Ovary (tissue), 9 donors: ENCODE measurements around the gene TXNRD2. TPM values are rescaled to one million over a fixed set of nuclear protein-coding genes. Genes with fewer than 3 reads are reported as not detected.

Experiments
- DNase-seq, 5 donors: peaks; one replicate each; pipeline ENCODE4 v3.0.0-alpha.2; 2019 to 2020
- H3K27ac ChIP-seq, 2 donors: fragments of 200-600 bp; one replicate each; pipeline versions ENCODE4 v1.5.1 to v1.8.0; 2019 to 2022
- H3K27me3 ChIP-seq: fragments of 200-600 bp; one replicate; pipeline ENCODE4 v1.8.0; 2022
- H3K36me3 ChIP-seq: fragments of 200-600 bp; sonication (generic); one replicate; pipeline ENCODE4 v1.5.1; 2019
- H3K4me1 ChIP-seq: one replicate; pipeline ENCODE4 v1.8.1; 2013; ENCODE audit warnings: mild to moderate bottlenecking, moderate library complexity; ENCODE audit not compliant: insufficient read depth
- H3K4me3 ChIP-seq: fragments of 200-600 bp; sonication (generic); one replicate; pipeline ENCODE4 v1.5.1; 2017
- H3K9me3 ChIP-seq, 2 donors: fragments of 200-600 bp in 1 of 2; sonication (generic) in 1 of 2; one replicate each; pipeline versions ENCODE4 v1.5.1 to v1.8.1; 2013 to 2019; ENCODE audit warnings: mild to moderate bottlenecking in 1 of 2, moderate library complexity in 1 of 2
- EP300 ChIP-seq: sonication (generic); formaldehyde crosslinking; IDR thresholded peaks from one replicate; pipeline ENCODE4 v1.6.1; 2017; ENCODE audit warnings: antibody characterized with exemption
- POLR2A ChIP-seq: fragments of 450-650 bp; IDR thresholded peaks from one replicate; pipeline ENCODE4 v1.6.1; 2017; ENCODE audit warnings: antibody characterized with exemption, mild to moderate bottlenecking, moderate library complexity
- WGBS, 3 donors: extraction: QIAGEN DNeasy Blood & Tissue Kit in 1 of 3; methylation state at CpG; one replicate each; pipeline versions ENCODE4 v1.1.5 to v1.1.7; 2013 to 2017; 5-methylcytosine and 5-hydroxymethylcytosine counted together
- intact Hi-C, 4 donors: fragments of 100-400 bp; cut with DNase I; formaldehyde crosslinking; loops; one replicate each; pipeline versions ENCODE4 v1.11.0 to v1.15.1; 2022 to 2023
- polyA plus RNA-seq, 2 donors: library from polyadenylated mRNA; stranded (reverse); fragments of 200-250 nt in 1 of 2; fragments of 350-450 nt in 1 of 2; fragmentation: Illumina TruSeq in 1 of 2; extraction: RNeasy Lipid Tissue Mini Kit (QIAGEN cat#74804) in 1 of 2; gene quantifications; one replicate each; pipeline ENCODE4 v1.2.3, GENCODE V29; 2013 to 2014
- total RNA-seq, 7 donors: library from RNA; depleted of rRNA in 2 of 7; stranded (reverse); fragments of >200 nt in 2 of 7; fragmentation: NEBNext Ultra II Directional in 3 of 7; extraction: Animal tissue kit (Norgen Biotek cat#: 25700) in 3 of 7; gene quantifications; one replicate each; pipeline versions ENCODE4 v1.1.0 to v1.2.4, GENCODE V29; 2016 to 2023
- TF ChIP-seq, protein P1 (sequence below), 3 donors: fragments of 450-650 bp in 2 of 3; fragments of 200-600 bp in 1 of 3; IDR thresholded peaks; one replicate each; pipeline versions ENCODE4 v1.5.1 to v1.8.0; 2016 to 2022; ENCODE audit warnings: antibody characterized with exemption in 3 of 3, mild to moderate bottlenecking in 1 of 3
- donor health status: DM: no; HTN: no; CAD: no; lungs with moderate emphysema.
- donor health status: DM: no; HTN: no; CAD: no.
- donor health status: Bipolar disorder and iron deficiency.
- donor health status: DM: yes; HTN: yes; CAD: no.
- donor health status: DM: no; HTN: no; CAD: no.
- donor health status: DM: yes; HTN: yes; CAD: no.

TXNRD2 gene
- total and polyA plus RNA-seq, 9 donors, result 21.3 to 37.8 (median 26.9) TPM

GRCh38 chr22:19848298-19849224 is 93.1 kb downstream of the TXNRD2 start:
- 78 to 84% (median 84%) methylated on average over 7 of the region's 7 CpGs for WGBS, 3 donors
- H3K4me3 ChIP-seq, result no peak overlapping the region
- H3K27me3 ChIP-seq, result no peaks in the 10 kb centered on the region
- peaks cover 6% of the 10 kb centered on the region for H3K4me1 ChIP-seq
- no peak overlapping the region for H3K27ac ChIP-seq
- DNase-seq, result no peak
- no peaks in the 10 kb centered on the region for H3K36me3 ChIP-seq
- H3K9me3 ChIP-seq, result no peaks in the 10 kb centered on the region
- TF ChIP-seq EP300 (no peak), POLR2A (no peak)
- TF ChIP-seq, protein P1, sequence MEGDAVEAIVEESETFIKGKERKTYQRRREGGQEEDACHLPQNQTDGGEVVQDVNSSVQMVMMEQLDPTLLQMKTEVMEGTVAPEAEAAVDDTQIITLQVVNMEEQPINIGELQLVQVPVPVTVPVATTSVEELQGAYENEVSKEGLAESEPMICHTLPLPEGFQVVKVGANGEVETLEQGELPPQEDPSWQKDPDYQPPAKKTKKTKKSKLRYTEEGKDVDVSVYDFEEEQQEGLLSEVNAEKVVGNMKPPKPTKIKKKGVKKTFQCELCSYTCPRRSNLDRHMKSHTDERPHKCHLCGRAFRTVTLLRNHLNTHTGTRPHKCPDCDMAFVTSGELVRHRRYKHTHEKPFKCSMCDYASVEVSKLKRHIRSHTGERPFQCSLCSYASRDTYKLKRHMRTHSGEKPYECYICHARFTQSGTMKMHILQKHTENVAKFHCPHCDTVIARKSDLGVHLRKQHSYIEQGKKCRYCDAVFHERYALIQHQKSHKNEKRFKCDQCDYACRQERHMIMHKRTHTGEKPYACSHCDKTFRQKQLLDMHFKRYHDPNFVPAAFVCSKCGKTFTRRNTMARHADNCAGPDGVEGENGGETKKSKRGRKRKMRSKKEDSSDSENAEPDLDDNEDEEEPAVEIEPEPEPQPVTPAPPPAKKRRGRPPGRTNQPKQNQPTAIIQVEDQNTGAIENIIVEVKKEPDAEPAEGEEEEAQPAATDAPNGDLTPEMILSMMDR (IDR thresholded peaks at IDR 0.05), result no peak
- intact Hi-C loops, result loop anchor here in 1 of 4 donors (10.0 kb wide), 1 partner anchor 56 kb away; no protein-coding TSS in a partner anchor

DNA sequence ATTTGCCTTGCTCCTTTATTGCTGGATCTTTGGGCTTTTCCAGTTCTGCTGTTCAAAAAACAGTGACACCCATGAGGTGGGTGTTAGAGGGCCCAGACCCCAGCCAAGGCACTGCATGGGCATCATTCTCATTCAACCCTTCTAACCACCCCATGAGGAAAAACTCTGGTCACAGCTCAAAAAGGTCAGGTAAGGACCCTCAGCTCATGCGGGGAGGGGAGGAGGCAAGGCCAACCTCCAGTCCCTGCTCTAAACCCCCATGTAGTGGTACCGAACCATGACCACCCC is 94.3 kb downstream of the TXNRD2 start:
- WGBS, 3 donors, result 93 to 99% (median 98%) methylated on average over 2 of the region's 2 CpGs
- Histone ChIP-seq H3K9me3 (no peaks in the 10 kb centered on the region), H3K4me1 (no peaks in the 10 kb centered on the region), H3K27ac (no peak overlapping the region), H3K27me3 (no peaks in the 10 kb centered on the region), H3K4me3 (no peak overlapping the region), H3K36me3 (no peaks in the 10 kb centered on the region)
- TF ChIP-seq, protein P1 (IDR thresholded peaks at IDR 0.05), result no peak
- TF ChIP-seq POLR2A (no peak), EP300 (no peak)
- no peak for DNase-seq
- intact Hi-C loops, result loop anchor here in 1 of 4 donors (10.0 kb wide), 1 partner anchor 58 kb away; no protein-coding TSS in a partner anchor

DNA sequence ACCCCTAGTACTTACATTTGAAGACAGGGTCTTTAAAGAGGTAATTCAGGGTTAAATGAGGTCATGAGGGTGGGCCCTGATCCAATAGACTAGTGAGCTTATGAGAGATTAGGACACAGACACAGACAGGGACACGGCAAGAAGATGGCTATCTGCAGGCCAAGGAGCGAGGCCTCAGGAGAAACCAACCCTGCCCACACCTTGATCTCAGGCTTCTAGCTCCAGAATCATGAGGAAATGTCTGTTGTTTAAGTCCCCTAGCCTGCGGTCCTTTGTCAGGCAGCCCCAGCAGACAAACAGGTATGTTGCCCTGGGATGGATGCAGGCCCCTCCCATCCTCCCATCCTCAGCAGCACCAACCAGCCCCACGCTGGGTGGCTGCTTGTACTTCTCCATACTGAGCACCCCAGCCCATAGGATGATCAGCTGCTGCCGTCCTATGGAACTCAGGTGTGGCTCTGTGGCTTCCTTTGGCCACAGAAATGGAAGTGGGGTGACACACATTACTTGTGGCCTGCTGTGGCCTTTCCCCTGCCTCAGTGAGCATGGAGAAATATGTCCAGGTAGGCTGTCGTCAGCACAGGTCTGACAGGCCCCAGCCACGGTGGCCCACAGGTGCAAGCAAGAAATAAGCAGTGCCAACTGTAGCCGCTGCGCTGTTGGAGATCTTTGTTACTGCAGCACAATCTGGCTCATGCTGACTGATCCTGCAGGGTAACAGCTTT is 94.8 kb downstream of the TXNRD2 start:
- Histone ChIP-seq H3K4me3 (no peak overlapping the region), H3K27ac (no peak overlapping the region), H3K27me3 (no peaks in the 10 kb centered on the region), H3K9me3 (no peaks in the 10 kb centered on the region), H3K4me1 (no peaks in the 10 kb centered on the region), H3K36me3 (no peaks in the 10 kb centered on the region)
- no peak for DNase-seq
- 88 to 93% (median 92%) methylated on average over 9 of the region's 9 CpGs for WGBS, 3 donors
- TF ChIP-seq EP300 (no peak), POLR2A (no peak)
- TF ChIP-seq, protein P1 (IDR thresholded peaks at IDR 0.05), result no peak
- intact Hi-C loops, result loop anchor here in 1 of 4 donors (10.0 kb wide), 1 partner anchor 58 kb away; no protein-coding TSS in a partner anchor

GRCh38 chr22:19845054-19845722 is 96.4 kb downstream of the TXNRD2 start:
- TF ChIP-seq EP300, result no peak
- TF ChIP-seq POLR2A, result no peak
- TF ChIP-seq, protein P1 (IDR thresholded peaks at IDR 0.05), result no peak
- Histone ChIP-seq H3K36me3 (no peaks in the 10 kb centered on the region), H3K4me1 (no peaks in the 10 kb centered on the region), H3K9me3 (no peaks in the 10 kb centered on the region), H3K27ac (no peak overlapping the region), H3K4me3 (no peak overlapping the region), H3K27me3 (no peaks in the 10 kb centered on the region)
- intact Hi-C loops, result loop anchor here in 1 of 4 donors (10.0 kb wide), 1 partner anchor 60 kb away; no protein-coding TSS in a partner anchor
- 64 to 69% (median 69%) methylated on average over 8 of the region's 8 CpGs for WGBS, 3 donors
- DNase-seq, result no peak
